ENCODE results near the gene MTMR4. TPM values are rescaled to one million over a fixed set of nuclear protein-coding genes. Genes with fewer than 3 reads are reported as not detected.

The MTMR4 gene
- total RNA-seq, 1 donor from 2014 or later: 23.0 TPM

DNA sequence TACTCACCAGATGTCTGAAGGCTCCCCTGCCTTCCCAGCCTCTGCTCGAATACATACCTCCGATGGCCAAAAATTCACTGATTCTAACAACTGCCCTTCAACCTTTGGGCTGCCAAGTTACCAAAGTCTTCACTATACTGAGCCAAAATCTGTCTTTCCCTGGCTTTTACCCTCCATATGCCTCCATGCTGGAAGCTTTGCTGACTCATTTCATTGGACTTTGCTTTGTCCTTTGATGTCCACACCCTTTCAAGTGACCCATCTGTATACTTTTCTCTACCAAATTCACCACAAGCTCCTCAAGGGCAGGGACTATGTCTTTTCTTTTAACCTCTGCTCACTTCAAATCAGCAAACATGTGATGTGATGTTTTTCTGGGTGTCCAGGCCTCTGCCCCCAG lies 21.0 kb upstream of the MTMR4 start:
- peaks cover 3 to 30% (median 24%) of the 10 kb centered on the region in 3 donors for H3K4me1 ChIP-seq (ENCODE audit: control insufficient read depth in 3 of 3, insufficient read depth in 3 of 3, low read length in 3 of 3)

DNA sequence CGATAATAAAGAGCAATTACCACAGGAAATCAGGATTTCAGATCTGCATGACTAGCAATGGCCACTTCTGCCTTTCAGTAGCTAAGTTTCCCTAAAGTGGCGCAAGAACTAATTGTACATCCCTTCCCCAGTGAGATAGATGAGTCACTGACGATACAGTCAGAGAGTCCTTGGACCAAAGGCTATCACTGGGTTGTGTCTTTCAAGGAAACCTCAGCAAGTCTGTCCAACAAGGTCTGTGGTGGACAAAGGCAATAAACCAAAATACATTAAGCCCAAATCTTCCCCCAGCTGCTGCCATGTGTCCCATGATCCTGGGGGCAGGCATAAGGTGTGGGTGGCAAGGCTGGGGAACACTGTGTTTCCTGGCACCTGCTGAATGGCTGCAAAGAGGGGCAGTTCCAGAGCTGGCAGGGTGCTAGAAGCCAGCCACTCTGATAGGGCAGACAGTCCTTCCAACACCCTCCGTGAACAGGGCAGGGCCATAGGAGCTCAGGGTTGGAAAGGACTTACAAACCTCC lies 20.5 kb upstream of the MTMR4 start:
- peaks cover 3 to 30% (median 24%) of the 10 kb centered on the region in 3 donors for H3K4me1 ChIP-seq (ENCODE audit: control insufficient read depth in 3 of 3, insufficient read depth in 3 of 3, low read length in 3 of 3)

More for the DNA sequence above, 21.0 kb upstream of the MTMR4 start:
- Histone ChIP-seq H3K36me3 (ENCODE audit: control insufficient read depth in 3 of 3, insufficient read depth in 3 of 3, low read length in 3 of 3) (no peaks in the 10 kb centered on the region), H3K27ac (ENCODE audit: low read depth, low read length) (no peak overlapping the region), H3K9ac (ENCODE audit: low read depth in 1 of 3, low read length in 3 of 3) (no peak overlapping the region), H3K27me3 (ENCODE audit: control insufficient read depth in 3 of 3, insufficient read depth in 3 of 3, low read length in 3 of 3) (peaks cover 0 to 3% (median 3%) of the 10 kb centered on the region in 3 donors), H3K4me3 (ENCODE audit: low read length in 3 of 3) (no peak overlapping the region), H3K9me3 (ENCODE audit: control insufficient read depth in 3 of 3, low read length in 3 of 3) (no peaks in the 10 kb centered on the region)

DNA sequence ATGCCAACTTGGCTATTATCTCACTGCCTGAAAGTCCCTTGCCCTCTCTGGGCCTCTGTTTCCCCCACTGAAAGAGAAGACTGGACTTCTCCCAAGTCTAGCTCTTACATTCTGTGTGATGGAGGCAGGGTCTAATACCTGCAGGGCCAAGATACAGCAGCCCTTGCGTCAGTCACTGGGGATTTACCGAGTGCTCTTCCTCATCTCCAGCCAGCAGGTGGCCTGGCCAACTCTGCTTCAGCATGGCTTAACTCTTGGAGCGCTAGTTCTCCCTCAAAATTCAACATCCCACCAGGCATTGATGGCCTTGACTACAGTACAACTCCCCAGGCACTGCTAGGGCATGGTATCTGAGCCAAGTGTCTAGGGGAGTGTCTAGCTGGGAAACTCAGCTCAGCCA lies 19.9 kb upstream of the MTMR4 start:
- no peak overlapping the region for H3K27ac ChIP-seq (ENCODE audit: low read depth, low read length)
- peaks cover 9 to 29% (median 22%) of the 10 kb centered on the region in 3 donors for H3K4me1 ChIP-seq (ENCODE audit: control insufficient read depth in 3 of 3, insufficient read depth in 3 of 3, low read length in 3 of 3)
- H3K9ac ChIP-seq (ENCODE audit: low read depth in 1 of 3, low read length in 3 of 3): no peak overlapping the region

More for the DNA sequence above, 20.5 kb upstream of the MTMR4 start:
- Histone ChIP-seq H3K27ac (ENCODE audit: low read depth, low read length) (no peak overlapping the region), H3K4me3 (ENCODE audit: low read length in 3 of 3) (no peak overlapping the region), H3K9ac (ENCODE audit: low read depth in 1 of 3, low read length in 3 of 3) (no peak overlapping the region), H3K9me3 (ENCODE audit: control insufficient read depth in 3 of 3, low read length in 3 of 3) (no peaks in the 10 kb centered on the region), H3K27me3 (ENCODE audit: control insufficient read depth in 3 of 3, insufficient read depth in 3 of 3, low read length in 3 of 3) (peaks cover 0 to 3% (median 3%) of the 10 kb centered on the region in 3 donors), H3K36me3 (ENCODE audit: control insufficient read depth in 3 of 3, insufficient read depth in 3 of 3, low read length in 3 of 3) (no peaks in the 10 kb centered on the region)

DNA sequence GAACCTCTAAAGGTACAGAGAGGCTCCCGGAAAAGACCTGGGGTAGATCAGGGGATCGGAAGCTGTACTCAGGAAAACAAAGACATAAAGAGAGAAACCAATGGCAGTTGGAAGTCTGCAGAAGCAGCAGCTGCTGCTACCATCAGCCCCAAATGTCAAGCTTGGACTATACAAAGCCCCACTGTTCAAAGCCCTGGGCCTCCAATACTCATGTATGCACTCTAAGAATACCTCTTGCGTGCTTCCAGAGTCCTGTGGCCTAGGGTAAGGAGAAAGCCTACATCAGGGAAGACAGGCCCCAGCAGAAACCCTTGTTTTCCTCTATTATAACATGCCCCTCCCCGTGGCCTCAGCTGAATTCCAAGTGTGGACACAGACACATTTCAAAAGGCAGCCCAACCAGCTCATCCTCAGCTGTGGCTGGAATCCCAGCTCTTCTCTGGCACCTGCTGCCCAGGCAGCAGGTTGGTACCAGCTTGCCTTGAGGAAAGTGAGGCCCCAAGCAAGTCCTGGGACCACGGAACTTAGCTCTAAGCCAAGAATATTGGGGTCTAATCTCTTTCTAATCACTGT lies 19.3 kb upstream of the MTMR4 start:
- Histone ChIP-seq H3K4me1 (ENCODE audit: control insufficient read depth in 3 of 3, insufficient read depth in 3 of 3, low read length in 3 of 3) (peaks cover 10 to 24% (median 20%) of the 10 kb centered on the region in 3 donors), H3K27me3 (ENCODE audit: control insufficient read depth in 3 of 3, insufficient read depth in 3 of 3, low read length in 3 of 3) (peaks cover 0 to 3% (median 3%) of the 10 kb centered on the region in 3 donors), H3K4me3 (ENCODE audit: low read length in 3 of 3) (no peak overlapping the region), H3K27ac (ENCODE audit: low read depth, low read length) (no peak overlapping the region), H3K9ac (ENCODE audit: low read depth in 1 of 3, low read length in 3 of 3) (no peak overlapping the region), H3K36me3 (ENCODE audit: control insufficient read depth in 3 of 3, insufficient read depth in 3 of 3, low read length in 3 of 3) (no peaks in the 10 kb centered on the region), H3K9me3 (ENCODE audit: control insufficient read depth in 3 of 3, low read length in 3 of 3) (no peaks in the 10 kb centered on the region)

More for the DNA sequence above, 19.9 kb upstream of the MTMR4 start:
- no peaks in the 10 kb centered on the region for H3K9me3 ChIP-seq (ENCODE audit: control insufficient read depth in 3 of 3, low read length in 3 of 3)
- H3K27me3 ChIP-seq (ENCODE audit: control insufficient read depth in 3 of 3, insufficient read depth in 3 of 3, low read length in 3 of 3): peaks cover 0 to 3% (median 3%) of the 10 kb centered on the region in 3 donors
- H3K36me3 ChIP-seq (ENCODE audit: control insufficient read depth in 3 of 3, insufficient read depth in 3 of 3, low read length in 3 of 3): no peaks in the 10 kb centered on the region
- no peak overlapping the region for H3K4me3 ChIP-seq (ENCODE audit: low read length in 3 of 3)

DNA sequence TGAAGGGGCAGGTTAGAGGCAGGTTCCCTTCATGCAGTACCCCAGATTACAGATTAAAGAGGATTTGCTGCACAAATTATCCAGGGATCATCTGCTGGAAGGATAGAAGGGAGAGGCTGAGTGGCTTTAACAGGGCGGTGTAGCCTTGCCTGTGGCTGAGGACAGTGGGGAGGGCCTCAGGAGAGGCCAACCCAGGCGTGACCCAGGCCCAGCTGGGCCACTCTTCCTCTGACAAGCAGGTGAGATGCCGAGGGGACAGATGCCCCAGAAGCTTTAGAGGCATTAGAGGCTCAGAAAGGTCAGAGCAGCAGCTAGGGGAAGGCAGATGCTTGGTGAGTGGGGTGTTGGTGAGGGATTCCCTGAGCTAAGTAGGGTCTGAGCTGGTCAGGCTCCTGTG lies 18.1 kb upstream of the MTMR4 start:
- no peak overlapping the region for H3K27ac ChIP-seq (ENCODE audit: low read depth, low read length)
- H3K36me3 ChIP-seq (ENCODE audit: control insufficient read depth in 3 of 3, insufficient read depth in 3 of 3, low read length in 3 of 3): no peaks in the 10 kb centered on the region
- peak overlapping the region; percentile 50 to 81 (median 72) for H3K9ac ChIP-seq (ENCODE audit: low read depth in 1 of 3, low read length in 3 of 3)
- no peaks in the 10 kb centered on the region for H3K9me3 ChIP-seq (ENCODE audit: control insufficient read depth in 3 of 3, low read length in 3 of 3)
- H3K27me3 ChIP-seq (ENCODE audit: control insufficient read depth in 3 of 3, insufficient read depth in 3 of 3, low read length in 3 of 3): peaks cover 0 to 3% (median 3%) of the 10 kb centered on the region in 3 donors
- peaks cover 10 to 19% (median 19%) of the 10 kb centered on the region in 3 donors for H3K4me1 ChIP-seq (ENCODE audit: control insufficient read depth in 3 of 3, insufficient read depth in 3 of 3, low read length in 3 of 3)
- H3K4me3 ChIP-seq (ENCODE audit: low read length in 3 of 3): peak overlapping the region; percentile 59 to 74 (median 69)

DNA sequence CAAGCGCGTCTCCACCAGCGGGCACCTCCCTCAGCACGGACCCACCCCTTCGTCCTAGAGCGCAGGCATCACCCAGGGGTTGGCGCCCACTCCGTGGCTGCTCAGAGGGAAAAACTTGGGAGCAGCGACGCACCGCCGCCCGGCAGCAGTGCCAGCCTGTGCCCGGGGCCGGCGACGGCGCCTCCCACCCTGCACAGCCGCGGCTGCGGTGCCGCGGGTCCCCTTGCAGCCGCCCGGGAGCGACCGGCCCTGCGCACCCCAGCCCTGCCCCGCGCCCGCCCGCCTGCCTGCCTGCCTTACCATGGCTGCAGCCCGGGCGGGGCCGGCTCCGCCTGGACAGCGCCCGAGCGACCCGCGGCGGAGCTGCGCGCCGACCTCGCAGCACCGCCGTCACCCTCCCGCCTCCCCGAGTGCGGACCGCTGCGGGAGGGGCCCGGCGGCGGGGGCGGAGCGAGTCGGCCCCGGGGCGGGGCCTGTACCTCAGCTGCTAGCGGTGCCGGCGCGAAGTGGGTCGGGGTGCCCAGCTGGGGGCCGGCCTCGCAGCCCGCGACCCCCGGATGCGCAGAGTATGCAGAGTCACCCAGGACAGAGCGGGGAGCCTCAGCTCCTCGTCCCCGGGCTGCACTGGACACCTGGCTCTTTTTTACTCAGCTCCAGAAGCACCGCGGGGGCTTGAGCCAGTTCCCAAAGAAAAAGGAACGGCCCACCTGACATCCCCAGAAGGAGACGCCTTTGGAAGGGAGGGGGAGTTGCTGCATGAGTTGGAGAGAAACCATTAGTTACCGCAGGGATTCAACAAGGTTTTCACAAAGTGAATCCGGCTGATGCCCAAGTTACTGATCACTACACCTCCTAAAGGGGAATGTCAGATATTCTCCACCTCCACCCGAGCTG lies 17.5 kb upstream of the MTMR4 start:
- Histone ChIP-seq H3K27ac (ENCODE audit: low read depth, low read length) (peak overlapping the region; percentile 0), H3K9ac (ENCODE audit: low read depth in 1 of 3, low read length in 3 of 3) (peak overlapping the region; percentile 50 to 81 (median 72)), H3K4me3 (ENCODE audit: low read length in 3 of 3) (peak overlapping the region; percentile 59 to 77 (median 74)), H3K4me1 (ENCODE audit: control insufficient read depth in 3 of 3, insufficient read depth in 3 of 3, low read length in 3 of 3) (peaks cover 10 to 22% (median 19%) of the 10 kb centered on the region in 3 donors), H3K9me3 (ENCODE audit: control insufficient read depth in 3 of 3, low read length in 3 of 3) (no peaks in the 10 kb centered on the region), H3K27me3 (ENCODE audit: control insufficient read depth in 3 of 3, insufficient read depth in 3 of 3, low read length in 3 of 3) (peaks cover 0 to 3% (median 3%) of the 10 kb centered on the region in 3 donors), H3K36me3 (ENCODE audit: control insufficient read depth in 3 of 3, insufficient read depth in 3 of 3, low read length in 3 of 3) (no peaks in the 10 kb centered on the region)

DNA sequence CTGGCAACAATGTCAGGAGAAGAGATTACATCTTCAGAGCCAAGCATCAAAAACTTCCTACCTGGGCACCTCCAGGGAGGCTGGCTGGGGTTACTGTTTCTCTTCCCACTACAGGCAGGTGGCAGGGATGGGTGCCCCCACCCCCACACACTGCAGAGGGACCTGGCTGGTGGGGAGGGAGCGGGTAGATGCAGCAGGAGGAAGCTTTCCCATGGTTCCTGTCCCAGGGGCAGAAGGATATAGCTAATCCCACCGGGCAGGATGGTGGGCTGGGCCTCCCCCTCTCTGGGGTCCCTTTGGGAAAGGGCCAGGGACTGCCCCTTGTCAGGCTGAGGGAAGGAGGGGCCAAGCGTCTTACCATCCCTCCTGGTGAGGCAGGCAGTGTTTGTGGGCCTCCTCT lies 16.7 kb upstream of the MTMR4 start:
- no peaks in the 10 kb centered on the region for H3K9me3 ChIP-seq (ENCODE audit: control insufficient read depth in 3 of 3, low read length in 3 of 3)
- peaks cover 11 to 24% (median 22%) of the 10 kb centered on the region in 3 donors for H3K4me1 ChIP-seq (ENCODE audit: control insufficient read depth in 3 of 3, insufficient read depth in 3 of 3, low read length in 3 of 3)
- H3K27ac ChIP-seq (ENCODE audit: low read depth, low read length): peak overlapping the region; percentile 0
- H3K4me3 ChIP-seq (ENCODE audit: low read length in 3 of 3): peak overlapping the region; percentile 48 to 77 (median 74)
- peaks cover 0 to 3% (median 0%) of the 10 kb centered on the region in 3 donors for H3K27me3 ChIP-seq (ENCODE audit: control insufficient read depth in 3 of 3, insufficient read depth in 3 of 3, low read length in 3 of 3)
- H3K9ac ChIP-seq (ENCODE audit: low read depth in 1 of 3, low read length in 3 of 3): peak overlapping the region; percentile 11 to 81 (median 40)
- H3K36me3 ChIP-seq (ENCODE audit: control insufficient read depth in 3 of 3, insufficient read depth in 3 of 3, low read length in 3 of 3): no peaks in the 10 kb centered on the region

DNA sequence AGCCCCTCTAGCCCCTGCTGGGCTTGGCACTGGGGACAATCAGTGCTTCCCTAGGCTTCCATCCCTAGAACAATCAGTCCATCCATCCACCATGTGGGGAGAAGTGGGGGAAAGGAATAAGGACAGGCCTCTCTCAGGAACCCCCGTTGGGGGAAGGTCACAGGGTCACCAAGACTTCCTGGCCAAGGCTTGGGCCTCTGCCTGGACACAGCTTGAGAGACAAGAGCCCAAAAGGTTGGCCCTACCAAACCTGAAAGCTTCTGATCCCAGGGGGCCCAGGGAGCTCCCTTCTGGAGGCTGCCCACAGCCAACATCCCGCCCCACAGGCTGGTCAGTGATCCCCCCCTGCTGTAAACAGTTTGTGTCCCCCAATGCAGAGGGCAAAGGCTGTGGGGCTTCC lies 16.2 kb upstream of the MTMR4 start:
- H3K9ac ChIP-seq (ENCODE audit: low read depth in 1 of 3, low read length in 3 of 3): peak overlapping the region in 1 of 3 donors; percentile 81
- peaks cover 0 to 3% (median 0%) of the 10 kb centered on the region in 3 donors for H3K27me3 ChIP-seq (ENCODE audit: control insufficient read depth in 3 of 3, insufficient read depth in 3 of 3, low read length in 3 of 3)
- peak overlapping the region; percentile 0 for H3K27ac ChIP-seq (ENCODE audit: low read depth, low read length)
- H3K4me3 ChIP-seq (ENCODE audit: low read length in 3 of 3): peak overlapping the region in 2 of 3 donors; percentile 48 to 77
- no peaks in the 10 kb centered on the region for H3K36me3 ChIP-seq (ENCODE audit: control insufficient read depth in 3 of 3, insufficient read depth in 3 of 3, low read length in 3 of 3)
- peaks cover 15 to 27% (median 22%) of the 10 kb centered on the region in 3 donors for H3K4me1 ChIP-seq (ENCODE audit: control insufficient read depth in 3 of 3, insufficient read depth in 3 of 3, low read length in 3 of 3)
- H3K9me3 ChIP-seq (ENCODE audit: control insufficient read depth in 3 of 3, low read length in 3 of 3): no peaks in the 10 kb centered on the region

DNA sequence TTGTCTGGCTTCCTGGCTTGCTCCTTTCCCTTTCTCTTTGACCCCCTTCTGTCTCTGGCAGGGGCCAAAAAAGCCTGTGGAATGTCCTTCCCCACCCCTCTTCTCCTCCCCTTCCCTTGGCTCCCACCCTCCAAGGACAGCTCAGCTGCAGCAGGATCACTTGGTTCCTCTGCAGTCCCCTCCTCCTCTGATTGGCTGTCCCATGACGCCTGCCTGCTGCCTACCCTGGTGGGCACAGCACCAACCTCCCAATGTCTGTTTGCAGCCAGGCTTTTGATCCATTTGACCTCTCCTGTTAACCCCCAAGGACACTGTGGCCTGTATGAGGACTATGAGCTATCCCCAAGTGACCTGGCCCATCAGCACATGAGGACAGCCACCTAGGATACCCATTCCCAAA lies 14.8 kb upstream of the MTMR4 start:
- H3K9ac ChIP-seq (ENCODE audit: low read depth in 1 of 3, low read length in 3 of 3): no peak overlapping the region
- no peaks in the 10 kb centered on the region for H3K36me3 ChIP-seq (ENCODE audit: control insufficient read depth in 3 of 3, insufficient read depth in 3 of 3, low read length in 3 of 3)
- H3K4me1 ChIP-seq (ENCODE audit: control insufficient read depth in 3 of 3, insufficient read depth in 3 of 3, low read length in 3 of 3): peaks cover 22 to 33% (median 30%) of the 10 kb centered on the region in 3 donors
- no peaks in the 10 kb centered on the region for H3K27me3 ChIP-seq (ENCODE audit: control insufficient read depth in 3 of 3, insufficient read depth in 3 of 3, low read length in 3 of 3)
- H3K4me3 ChIP-seq (ENCODE audit: low read length in 3 of 3): no peak overlapping the region
- H3K9me3 ChIP-seq (ENCODE audit: control insufficient read depth in 3 of 3, low read length in 3 of 3): no peaks in the 10 kb centered on the region
- H3K27ac ChIP-seq (ENCODE audit: low read depth, low read length): peak overlapping the region; percentile 22
